Ishikawa (cell line): ENCODE measurements around the gene PHF23.

Source experiments
- CREB1 ChIP-seq: IDR thresholded peaks from 2 replicates; pipeline ENCODE4 v1.6.1; 2012; ENCODE audit warnings: low read depth
- EGR1 ChIP-seq: IDR thresholded peaks from 2 replicates; pipeline ENCODE4 v1.6.1; 2012
- EP300 ChIP-seq: IDR thresholded peaks from 2 replicates; pipeline ENCODE4 v1.6.1; 2012; ENCODE audit warnings: borderline replicate concordance
- NFIC ChIP-seq: IDR thresholded peaks from 2 replicates; pipeline ENCODE4 v1.6.1; 2012
- RAD21 ChIP-seq: IDR thresholded peaks from 2 replicates; pipeline ENCODE4 v1.6.1; 2012; ENCODE audit warnings: low read depth
- TCF12 ChIP-seq: IDR thresholded peaks from 2 replicates; pipeline ENCODE4 v1.6.1; 2012; ENCODE audit warnings: low read depth
- YY1 ChIP-seq: IDR thresholded peaks from 2 replicates; pipeline ENCODE4 v1.6.1; 2012; ENCODE audit warnings: low read depth
- TF ChIP-seq, protein P1 (sequence below): IDR thresholded peaks from 2 replicates; pipeline ENCODE4 v1.6.1; 2012

- TF ChIP-seq EGR1 (no peak), RAD21 (no peak), YY1 (no peak), NFIC (no peak), EP300 (no peak), CREB1 (no peak), TCF12 (no peak)
- TF ChIP-seq, protein P1, sequence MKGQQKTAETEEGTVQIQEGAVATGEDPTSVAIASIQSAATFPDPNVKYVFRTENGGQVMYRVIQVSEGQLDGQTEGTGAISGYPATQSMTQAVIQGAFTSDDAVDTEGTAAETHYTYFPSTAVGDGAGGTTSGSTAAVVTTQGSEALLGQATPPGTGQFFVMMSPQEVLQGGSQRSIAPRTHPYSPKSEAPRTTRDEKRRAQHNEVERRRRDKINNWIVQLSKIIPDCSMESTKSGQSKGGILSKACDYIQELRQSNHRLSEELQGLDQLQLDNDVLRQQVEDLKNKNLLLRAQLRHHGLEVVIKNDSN, result no peak
These were observed 20.3 kb upstream of the PHF23 start for GRCh38 chr17:7259555-7259889.
